Lung microvascular endothelial cell (primary cell): ENCODE results near the gene HMGB1. TPM values are rescaled to one million over a fixed set of nuclear protein-coding genes. Genes with fewer than 3 reads are reported as not detected.

Source experiments
- DNase-seq, 2 donors: peaks; one replicate each; pipeline versions ENCODE4 v3.0.0 to v3.0.0-alpha.2; 2010; ENCODE audit warnings: low read depth in 2 of 2
- total RNA-seq: library from RNA; depleted of rRNA; stranded (reverse); fragments of >200 nt; gene quantifications from 2 replicates; pipeline ENCODE4 v1.2.1, GENCODE V29; 2014

HMGB1 gene
- total RNA-seq, result 90.1 and 104 TPM in 2 replicates

- peak; percentile 99 for DNase-seq
Measured at GRCh38 chr13:30465593-30466357, at the start of gene HMGB1. Gene HMGB1, minus strand, starts transcription at chr13:30465936. Its CDS starts 2,256 bp downstream, at chr13:30463680.

- DNase-seq, result no peak
Measured at GRCh38 chr13:30510811-30511371, 45.2 kb upstream of the HMGB1 start.

GRCh38 chr13:30510091-30510490 lies 44.4 kb upstream of the HMGB1 start:
- DNase-seq, result no peak

GRCh38 chr13:30509254-30510050 lies 43.7 kb upstream of the HMGB1 start:
- DNase-seq, result no peak

GRCh38 chr13:30504081-30504480 lies 38.3 kb upstream of the HMGB1 start:
- no peak for DNase-seq

- DNase-seq, result no peak
Measured at GRCh38 chr13:30502237-30502636, 36.5 kb upstream of the HMGB1 start.

GRCh38 chr13:30499338-30499737 lies 33.6 kb upstream of the HMGB1 start:
- no peak for DNase-seq

- DNase-seq, result no peak
Measured at GRCh38 chr13:30496147-30496546, 30.4 kb upstream of the HMGB1 start.

- DNase-seq, result no peak
Measured at GRCh38 chr13:30495746-30496145, 30.0 kb upstream of the HMGB1 start.

GRCh38 chr13:30493658-30494381 lies 28.1 kb upstream of the HMGB1 start:
- no peak for DNase-seq

- no peak for DNase-seq
Measured at GRCh38 chr13:30487075-30487470, 21.3 kb upstream of the HMGB1 start.

- no peak for DNase-seq
Measured at GRCh38 chr13:30486230-30487074, 20.7 kb upstream of the HMGB1 start.

- no peak for DNase-seq
Measured at GRCh38 chr13:30481241-30481760, 15.6 kb upstream of the HMGB1 start.

GRCh38 chr13:30480292-30480950 lies 14.7 kb upstream of the HMGB1 start:
- no peak for DNase-seq

GRCh38 chr13:30479883-30480219 lies 14.1 kb upstream of the HMGB1 start:
- DNase-seq, result no peak

GRCh38 chr13:30479154-30479882 lies 13.6 kb upstream of the HMGB1 start:
- DNase-seq, result no peak

- no peak for DNase-seq
Measured at GRCh38 chr13:30477346-30478195, 11.8 kb upstream of the HMGB1 start.

- no peak for DNase-seq
Measured at GRCh38 chr13:30473675-30474074, 7.9 kb upstream of the HMGB1 start.

GRCh38 chr13:30466841-30467252 lies 1.1 kb upstream of the HMGB1 start:
- no peak for DNase-seq
